PC-9 (cell line): ENCODE measurements around the gene POC5. TPM values are rescaled to one million over a fixed set of nuclear protein-coding genes. Genes with fewer than 3 reads are reported as not detected.

Experiments
- BruUV-seq: library from RNA; stranded (reverse); fragments of 400-500 nt; replicated peaks from 2 replicates; lab custom pipeline; 2021; lab: Mats Ljungman, UMichigan
- CTCF ChIA-PET: fragments of 300-600 bp; sonication (Branson Sonifier 250); formaldehyde crosslinking; loops from one replicate; lab custom pipeline; 2022; ENCODE audit warnings: antibody characterized with exemption; lab: Charles Lee
- POLR2A ChIA-PET: fragments of 300-600 bp; sonication (Branson Sonifier 250); formaldehyde crosslinking; loops from one replicate; lab custom pipeline; 2022; ENCODE audit warnings: antibody characterized with exemption; ENCODE audit not compliant: unreplicated experiment; lab: Charles Lee
- DNase-seq, 2 experiments: peaks; one replicate each; pipeline versions ENCODE4 v3.0.0 to v3.0.0-alpha.2; 2015 to 2022; ENCODE audit warnings: mixed read lengths in 1 of 2
- H2AFZ ChIP-seq: fragments of 200-600 bp; sonication (generic); 2 replicates; pipeline ENCODE4 v1.8.1; 2017; ENCODE audit warnings: antibody characterized with exemption
- H3F3A ChIP-seq: fragments of 200-600 bp; sonication (generic); 2 replicates; pipeline ENCODE4 v1.8.1; 2017; ENCODE audit warnings: antibody characterized with exemption, mild to moderate bottlenecking, low read depth; ENCODE audit not compliant: insufficient read depth
- H3K27ac ChIP-seq: fragments of 200-600 bp; sonication (generic); 2 replicates; pipeline ENCODE4 v1.6.1; 2016; ENCODE audit warnings: mixed run types
- H3K27me3 ChIP-seq: fragments of 200-600 bp; sonication (generic); 2 replicates; pipeline ENCODE4 v1.6.1; 2016; ENCODE audit warnings: low read depth, mixed run types; ENCODE audit not compliant: insufficient read depth
- H3K36me3 ChIP-seq: fragments of 200-600 bp; sonication (generic); 2 replicates; pipeline ENCODE4 v1.6.1; 2016; ENCODE audit warnings: low read depth, mixed run types
- H3K4me1 ChIP-seq: fragments of 200-600 bp; sonication (generic); replicated peaks from 2 replicates; pipeline ENCODE4 v1.6.1; 2016; ENCODE audit warnings: mixed run types; ENCODE audit not compliant: insufficient read depth
- H3K4me2 ChIP-seq: fragments of 200-600 bp; sonication (generic); 2 replicates; pipeline ENCODE4 v1.6.1; 2017; ENCODE audit warnings: mixed run types
- H3K4me3 ChIP-seq: fragments of 200-600 bp; sonication (generic); 2 replicates; pipeline ENCODE4 v1.6.1; 2016; ENCODE audit warnings: mixed run types
- H3K79me2 ChIP-seq: fragments of 200-600 bp; sonication (generic); 2 replicates; pipeline ENCODE4 v1.6.1; 2017; ENCODE audit warnings: low read depth, mixed run types
- H3K9me2 ChIP-seq: fragments of 200-600 bp; sonication (generic); 2 replicates; pipeline ENCODE4 v1.8.1; 2017; ENCODE audit warnings: mild to moderate bottlenecking; ENCODE audit not compliant: insufficient read depth
- H3K9me3 ChIP-seq: fragments of 200-600 bp; sonication (generic); 2 replicates; pipeline ENCODE4 v1.8.1; 2016; ENCODE audit warnings: low read depth; ENCODE audit not compliant: insufficient read depth
- H4K20me1 ChIP-seq: fragments of 200-600 bp; sonication (generic); 2 replicates; pipeline ENCODE4 v1.8.1; 2017; ENCODE audit not compliant: insufficient read depth
- CTCF ChIP-seq: fragments of 200-600 bp; sonication (generic); conservative IDR thresholded peaks from 2 replicates; pipeline ENCODE4 v1.6.1; 2017; ENCODE audit warnings: mixed run types, antibody characterized with exemption, mild to moderate bottlenecking, moderate library complexity
- EZH2 ChIP-seq: fragments of 200-600 bp; sonication (generic); IDR thresholded peaks from 2 replicates; pipeline ENCODE4 v1.8.0; 2017; ENCODE audit warnings: antibody characterized with exemption, low read depth
- intact Hi-C: fragments of 100-400 bp; cut with micrococcal nuclease; formaldehyde crosslinking; loops from one replicate; pipeline ENCODE4 v1.10.0; 2022; ENCODE audit not compliant: unreplicated experiment
- total RNA-seq: library from RNA; stranded (reverse); gene quantifications from 2 replicates; pipeline ENCODE4 v1.2.3, GENCODE V29; 2021

The POC5 gene
- total RNA-seq, 1 experiment from 2014 or later: 13.1 TPM

DNA sequence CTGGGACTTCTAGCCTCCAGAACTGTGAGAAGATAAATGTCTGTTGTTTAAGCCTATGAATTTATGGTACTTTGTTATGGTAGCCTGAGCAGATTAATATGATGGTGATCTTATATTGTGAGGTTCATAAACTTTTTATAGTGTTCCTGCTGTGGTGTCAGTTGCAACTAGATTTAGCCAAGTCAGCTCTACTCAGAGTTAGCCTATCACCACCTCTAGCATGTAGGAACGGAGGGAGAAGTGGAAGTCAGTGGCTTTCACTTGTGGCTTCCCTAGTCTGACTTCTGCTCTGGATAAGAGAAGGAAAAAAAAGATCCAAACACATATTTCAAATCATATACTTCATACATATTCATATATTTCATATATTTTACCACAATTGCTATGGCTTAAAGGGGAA, 6.6 kb downstream of the POC5 start:
- Histone ChIP-seq H3K36me3 (peaks cover 9% of the 10 kb centered on the region; the same call in 1 of the 2 replicates), H3K9me2 (no peaks in the 10 kb centered on the region), H3K79me2 (peaks cover 33% of the 10 kb centered on the region), H2AFZ (no peak overlapping the region), H4K20me1 (no peaks in the 10 kb centered on the region; the same call in 1 of the 2 replicates), H3F3A (no peaks in the 10 kb centered on the region), H3K4me1 (peaks cover 4% of the 10 kb centered on the region), H3K27ac (no peak overlapping the region), H3K27me3 (no peaks in the 10 kb centered on the region), H3K9me3 (no peaks in the 10 kb centered on the region), H3K4me3 (no peak overlapping the region), H3K4me2 (no peak overlapping the region)
- no peak for TF ChIP-seq EZH2
- no peak for TF ChIP-seq CTCF
- ChIA-PET POLR2A (no interaction called here), CTCF (no interaction called here)
- intact Hi-C loops: no loop called here
- DNase-seq: no peak
- BruUV-seq: no TSS peak

GRCh38 chr5:75707911-75708509, 9.2 kb downstream of the POC5 start:
- intact Hi-C loops: no loop called here

DNA sequence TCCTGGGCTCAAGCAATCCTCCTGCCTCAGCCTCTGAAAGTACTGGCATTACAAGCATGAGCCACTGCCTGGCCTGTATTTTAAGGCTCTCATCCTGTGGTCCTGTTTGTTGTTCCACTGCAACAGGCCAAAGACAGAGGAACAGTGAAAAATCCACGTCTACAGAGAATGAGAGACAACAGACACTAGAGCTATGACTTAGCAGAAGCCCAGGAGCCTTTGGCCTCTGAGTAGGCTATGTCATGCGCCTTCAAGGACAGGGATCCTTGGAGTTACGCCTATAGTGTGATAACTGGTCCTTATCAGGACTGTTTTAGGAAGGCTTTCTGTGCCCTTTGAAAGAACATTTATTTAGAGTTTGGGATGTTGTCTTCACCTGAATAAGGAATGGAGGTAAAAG, 10.5 kb downstream of the POC5 start:
- POLR2A ChIA-PET: no interaction called here
- no peak for DNase-seq
- CTCF ChIA-PET: no interaction called here
- Histone ChIP-seq H3K27ac (no peak overlapping the region), H3K9me2 (no peaks in the 10 kb centered on the region), H3K4me2 (no peak overlapping the region), H3K36me3 (peaks cover 8% of the 10 kb centered on the region), H3K4me3 (no peak overlapping the region), H3K9me3 (no peaks in the 10 kb centered on the region), H3K27me3 (no peaks in the 10 kb centered on the region), H2AFZ (no peak overlapping the region), H4K20me1 (no peaks in the 10 kb centered on the region), H3K4me1 (no peaks in the 10 kb centered on the region), H3K79me2 (peaks cover 5% of the 10 kb centered on the region; the same call in 1 of the 2 replicates), H3F3A (no peaks in the 10 kb centered on the region)
- no TSS peak for BruUV-seq
- intact Hi-C loops: no loop called here
- TF ChIP-seq CTCF: no peak
- TF ChIP-seq EZH2: no peak

More at GRCh38 chr5:75707911-75708509, 9.2 kb downstream of the POC5 start:
- no peaks in the 10 kb centered on the region for H3K4me1 ChIP-seq
- DNase-seq: no peak
- BruUV-seq: no TSS peak
- CTCF ChIA-PET: interaction anchor here (0.6 kb wide), 1 partner anchor 931 kb away, joined by 4 read pairs; no protein-coding TSS in a partner anchor
- peaks cover 11% of the 10 kb centered on the region; the same call in 1 of the 2 replicates for H3K36me3 ChIP-seq
- H3K4me3 ChIP-seq: no peak overlapping the region
- peaks cover 13% of the 10 kb centered on the region; the same call in 1 of the 2 replicates for H3K79me2 ChIP-seq
- POLR2A ChIA-PET: no interaction called here
- no peaks in the 10 kb centered on the region for H4K20me1 ChIP-seq
- H3K9me2 ChIP-seq: no peaks in the 10 kb centered on the region
- TF ChIP-seq CTCF (no peak), EZH2 (no peak)
- H3K4me2 ChIP-seq: no peak overlapping the region
- H3K27me3 ChIP-seq: no peaks in the 10 kb centered on the region
- H3F3A ChIP-seq: no peaks in the 10 kb centered on the region
- H2AFZ ChIP-seq: no peak overlapping the region
- no peak overlapping the region for H3K27ac ChIP-seq
- H3K9me3 ChIP-seq: no peaks in the 10 kb centered on the region
